SJSA1 (cell line): ENCODE results near the gene KDM8. TPM values are rescaled to one million over a fixed set of nuclear protein-coding genes. Genes with fewer than 3 reads are reported as not detected.
"Not testable (repeated sequence)": the region's sequence is repeated elsewhere in the genome, so short reads cannot be mapped to it uniquely, and the experiment has no call there.

Source experiments
- DNase-seq, 2 experiments: peaks; one replicate each; pipeline ENCODE4 v3.0.0-alpha.2; 2015 to 2020; ENCODE audit warnings: low spot score in 2 of 2, low read depth in 1 of 2
- H3K27ac ChIP-seq: fragments of 250-450 bp; sonication (Bioruptor Pico); 2 replicates; pipeline ENCODE4 v1.5.1; 2020; ENCODE audit warnings: mild to moderate bottlenecking, moderate library complexity
- H3K27me3 ChIP-seq: fragments of 250-450 bp; sonication (Bioruptor Pico); replicated peaks from 2 replicates; pipeline ENCODE4 v1.5.1; 2020; ENCODE audit warnings: mild to moderate bottlenecking, moderate library complexity
- H3K36me3 ChIP-seq: fragments of 250-450 bp; sonication (Bioruptor Pico); 2 replicates; pipeline ENCODE4 v1.5.1; 2020; ENCODE audit warnings: mild to moderate bottlenecking
- H3K4me1 ChIP-seq: fragments of 250-450 bp; sonication (Bioruptor Pico); replicated peaks from 2 replicates; pipeline ENCODE4 v1.6.1; 2021; ENCODE audit warnings: mild to moderate bottlenecking
- H3K4me3 ChIP-seq: fragments of 250-450 bp; sonication (Bioruptor Pico); 2 replicates; pipeline ENCODE4 v1.5.1; 2020; ENCODE audit warnings: mild to moderate bottlenecking
- H3K9me3 ChIP-seq: fragments of 250-450 bp; sonication (Bioruptor Pico); replicated peaks from 2 replicates; pipeline ENCODE4 v1.5.1; 2020; ENCODE audit warnings: mild to moderate bottlenecking
- total RNA-seq: library from RNA; depleted of rRNA; stranded (reverse); fragments of >200 nt; shearing (Covaris generic); gene quantifications from 2 replicates; pipeline ENCODE4 v1.2.3, GENCODE V29; 2014

Gene KDM8
- total RNA-seq, 1 experiment from 2014 or later = 2.5 TPM

GRCh38 chr16:27240948-27241531 is 37.7 kb downstream of the KDM8 start:
- peaks cover 27% of the 10 kb centered on the region for H3K4me1 ChIP-seq

GRCh38 chr16:27241658-27242057 is 38.3 kb downstream of the KDM8 start:
- Histone ChIP-seq H3K9me3 (no peaks in the 10 kb centered on the region), H3K27ac (no peak overlapping the region), H3K36me3 (0 out of 2 replicates have a peak, but pooled peaks cover 3% of the 10 kb centered on the region), H3K4me1 (peaks cover 27% of the 10 kb centered on the region), H3K27me3 (no peaks in the 10 kb centered on the region), H3K4me3 (no peak overlapping the region)
- DNase-seq = no peak

More at GRCh38 chr16:27240948-27241531, 37.7 kb downstream of the KDM8 start:
- Histone ChIP-seq H3K36me3 (0 out of 2 replicates have a peak, but pooled peaks cover 3% of the 10 kb centered on the region), H3K9me3 (no peaks in the 10 kb centered on the region), H3K27me3 (no peaks in the 10 kb centered on the region), H3K4me3 (no peak overlapping the region), H3K27ac (no peak overlapping the region)
- no peak for DNase-seq

- H3K4me1 ChIP-seq = peaks cover 27% of the 10 kb centered on the region
- H3K9me3 ChIP-seq = no peaks in the 10 kb centered on the region
- no peaks in the 10 kb centered on the region for H3K27me3 ChIP-seq
- no peak overlapping the region for H3K27ac ChIP-seq
- H3K4me3 ChIP-seq = no peak overlapping the region
- 0 out of 2 replicates have a peak, but pooled peaks cover 3% of the 10 kb centered on the region for H3K36me3 ChIP-seq
- DNase-seq = no peak
Measured at GRCh38 chr16:27242398-27242797, 39.1 kb downstream of the KDM8 start.

- Histone ChIP-seq H3K4me1 (peaks cover 27% of the 10 kb centered on the region), H3K4me3 (peak overlapping the region; percentile 1; the same call in 1 of the 2 replicates), H3K27ac (no peak overlapping the region), H3K9me3 (no peaks in the 10 kb centered on the region), H3K27me3 (no peaks in the 10 kb centered on the region), H3K36me3 (0 out of 2 replicates have a peak, but pooled peaks cover 3% of the 10 kb centered on the region)
- DNase-seq = peak; percentile 70
Measured at GRCh38 chr16:27242868-27243590, 39.7 kb downstream of the KDM8 start.

GRCh38 chr16:27243725-27244362 is 40.5 kb downstream of the KDM8 start:
- peaks cover 27% of the 10 kb centered on the region for H3K4me1 ChIP-seq
- no peaks in the 10 kb centered on the region for H3K9me3 ChIP-seq
- H3K4me3 ChIP-seq = no peak overlapping the region
- H3K27me3 ChIP-seq = no peaks in the 10 kb centered on the region
- no peak for DNase-seq
- H3K27ac ChIP-seq = no peak overlapping the region
- H3K36me3 ChIP-seq = 0 out of 2 replicates have a peak, but pooled peaks cover 3% of the 10 kb centered on the region

- Histone ChIP-seq H3K27me3 (no peaks in the 10 kb centered on the region), H3K36me3 (peaks cover 3% of the 10 kb centered on the region; the same call in 1 of the 2 replicates), H3K27ac (no peak overlapping the region), H3K9me3 (no peaks in the 10 kb centered on the region), H3K4me3 (no peak overlapping the region), H3K4me1 (peaks cover 27% of the 10 kb centered on the region)
- no peak for DNase-seq
Measured at GRCh38 chr16:27244363-27244755, 41.0 kb downstream of the KDM8 start.

GRCh38 chr16:27245276-27246172 is 42.2 kb downstream of the KDM8 start:
- no peak overlapping the region for H3K27ac ChIP-seq
- H3K9me3 ChIP-seq = no peaks in the 10 kb centered on the region
- no peak overlapping the region for H3K4me3 ChIP-seq
- H3K27me3 ChIP-seq = no peaks in the 10 kb centered on the region
- no peak for DNase-seq
- H3K36me3 ChIP-seq = peaks cover 2% of the 10 kb centered on the region; the same call in 1 of the 2 replicates
- peaks cover 27% of the 10 kb centered on the region for H3K4me1 ChIP-seq

- no peak for DNase-seq
- no peaks in the 10 kb centered on the region for H3K9me3 ChIP-seq
- no peak overlapping the region for H3K27ac ChIP-seq
- H3K4me3 ChIP-seq = no peak overlapping the region
- H3K27me3 ChIP-seq = no peaks in the 10 kb centered on the region
- no peaks in the 10 kb centered on the region; the same call in 1 of the 2 replicates for H3K36me3 ChIP-seq
- H3K4me1 ChIP-seq = peaks cover 19% of the 10 kb centered on the region
Measured at GRCh38 chr16:27246439-27246838, 43.1 kb downstream of the KDM8 start.

GRCh38 chr16:27247076-27247475 is 43.8 kb downstream of the KDM8 start:
- not testable (repeated sequence) for H3K9me3 ChIP-seq, H3K4me3 ChIP-seq
- peaks cover 14% of the 10 kb centered on the region for H3K4me1 ChIP-seq

GRCh38 chr16:27248036-27248435 is 44.7 kb downstream of the KDM8 start:
- H3K27ac ChIP-seq = no peak overlapping the region
- H3K36me3 ChIP-seq = no peaks in the 10 kb centered on the region; the same call in 1 of the 2 replicates
- no peak for DNase-seq
- H3K4me1 ChIP-seq = peaks cover 9% of the 10 kb centered on the region
- H3K4me3 ChIP-seq = no peak overlapping the region
- H3K27me3 ChIP-seq = no peaks in the 10 kb centered on the region
- H3K9me3 ChIP-seq = no peaks in the 10 kb centered on the region

More at GRCh38 chr16:27247076-27247475, 43.8 kb downstream of the KDM8 start:
- H3K27ac ChIP-seq, DNase-seq, H3K36me3 ChIP-seq, H3K27me3 ChIP-seq: not testable (repeated sequence)

GRCh38 chr16:27248886-27249285 is 45.6 kb downstream of the KDM8 start:
- not testable (repeated sequence) for H3K36me3 ChIP-seq, H3K4me1 ChIP-seq, H3K27me3 ChIP-seq, H3K4me3 ChIP-seq, H3K9me3 ChIP-seq, H3K27ac ChIP-seq, DNase-seq

GRCh38 chr16:27251541-27252205 is 48.3 kb downstream of the KDM8 start:
- Histone ChIP-seq H3K9me3 (no peaks in the 10 kb centered on the region), H3K27ac (no peak overlapping the region), H3K36me3 (peaks cover 3% of the 10 kb centered on the region; the same call in 1 of the 2 replicates), H3K27me3 (no peaks in the 10 kb centered on the region), H3K4me1 (peaks cover 14% of the 10 kb centered on the region), H3K4me3 (no peak overlapping the region)
- no peak for DNase-seq

GRCh38 chr16:27252206-27252585 is 48.9 kb downstream of the KDM8 start:
- no peak for DNase-seq
- Histone ChIP-seq H3K4me3 (no peak overlapping the region), H3K27me3 (no peaks in the 10 kb centered on the region), H3K4me1 (peaks cover 14% of the 10 kb centered on the region), H3K27ac (no peak overlapping the region), H3K9me3 (no peaks in the 10 kb centered on the region), H3K36me3 (peaks cover 4% of the 10 kb centered on the region; the same call in 1 of the 2 replicates)
